ENCODE results near the gene DNAH14. TPM values are rescaled to one million over a fixed set of nuclear protein-coding genes. Genes with fewer than 3 reads are reported as not detected.

Gene DNAH14
- total and polyA plus RNA-seq, 2 of the 13 experiments (the other 11 are each of a cell fraction or from before 2014, with no cell fraction given): 4.5 to 27.5 TPM

GRCh38 chr1:225412803-225413351 lies 483.4 kb downstream of the DNAH14 start (continued):
- TF ChIP-seq ZNF276 (CRISPR knock-in tag; IDR thresholded peaks at IDR 0.05; ENCODE audit: low read depth) (no peak), ZNF577 (CRISPR knock-in tag; IDR thresholded peaks at IDR 0.05; ENCODE audit: borderline replicate concordance, low read depth) (no peak), ZNF225 (CRISPR knock-in tag; IDR thresholded peaks at IDR 0.05) (no peak), EEA1 (CRISPR knock-in tag; IDR thresholded peaks at IDR 0.05; ENCODE audit: borderline replicate concordance) (no peak), RXRB (CRISPR knock-in tag; IDR thresholded peaks at IDR 0.05; ENCODE audit: borderline replicate concordance) (0 out of 2 replicates have a peak, but pooled peaks have one; percentile 15), ZNF607 (CRISPR knock-in tag; IDR thresholded peaks at IDR 0.05; ENCODE audit: borderline replicate concordance) (no peak), ZNF713 (CRISPR knock-in tag; IDR thresholded peaks at IDR 0.05) (no peak), GLI4 (CRISPR knock-in tag; IDR thresholded peaks at IDR 0.05; ENCODE audit: borderline replicate concordance) (no peak), TAF1 (CRISPR knock-in tag; IDR thresholded peaks at IDR 0.05) (no peak), SP1 (IDR thresholded peaks at IDR 0.05) (no peak), SP1 (CRISPR knock-in tag; IDR thresholded peaks at IDR 0.05) (no peak), ETV5 (CRISPR knock-in tag; IDR thresholded peaks at IDR 0.05; ENCODE audit: borderline replicate concordance) (no peak), HNRNPUL1 (IDR thresholded peaks at IDR 0.05; ENCODE audit: low read depth, low read length) (peak; percentile 66; the same call in 1 of the 2 replicates), POLR2G (IDR thresholded peaks at IDR 0.05; ENCODE audit: low read depth, low read length) (no peak), JUNB (CRISPR knock-in tag; IDR thresholded peaks at IDR 0.05; ENCODE audit: borderline replicate concordance) (no peak), IRF1 (CRISPR knock-in tag; IDR thresholded peaks at IDR 0.05; ENCODE audit: low read depth) (no peak), ZBTB1 (CRISPR knock-in tag; IDR thresholded peaks at IDR 0.05; ENCODE audit: borderline replicate concordance) (no peak), USF2 (IDR thresholded peaks at IDR 0.05; ENCODE audit: low read depth, low read length) (no peak), USF2 (CRISPR knock-in tag; IDR thresholded peaks at IDR 0.05; ENCODE audit: borderline replicate concordance) (no peak), SOX6 (IDR thresholded peaks at IDR 0.05) (no peak), SOX6 (CRISPR knock-in tag; IDR thresholded peaks at IDR 0.05) (peak; percentile 49; the same call in 1 of the 2 replicates)
- TF ChIP-seq, protein P1, sequence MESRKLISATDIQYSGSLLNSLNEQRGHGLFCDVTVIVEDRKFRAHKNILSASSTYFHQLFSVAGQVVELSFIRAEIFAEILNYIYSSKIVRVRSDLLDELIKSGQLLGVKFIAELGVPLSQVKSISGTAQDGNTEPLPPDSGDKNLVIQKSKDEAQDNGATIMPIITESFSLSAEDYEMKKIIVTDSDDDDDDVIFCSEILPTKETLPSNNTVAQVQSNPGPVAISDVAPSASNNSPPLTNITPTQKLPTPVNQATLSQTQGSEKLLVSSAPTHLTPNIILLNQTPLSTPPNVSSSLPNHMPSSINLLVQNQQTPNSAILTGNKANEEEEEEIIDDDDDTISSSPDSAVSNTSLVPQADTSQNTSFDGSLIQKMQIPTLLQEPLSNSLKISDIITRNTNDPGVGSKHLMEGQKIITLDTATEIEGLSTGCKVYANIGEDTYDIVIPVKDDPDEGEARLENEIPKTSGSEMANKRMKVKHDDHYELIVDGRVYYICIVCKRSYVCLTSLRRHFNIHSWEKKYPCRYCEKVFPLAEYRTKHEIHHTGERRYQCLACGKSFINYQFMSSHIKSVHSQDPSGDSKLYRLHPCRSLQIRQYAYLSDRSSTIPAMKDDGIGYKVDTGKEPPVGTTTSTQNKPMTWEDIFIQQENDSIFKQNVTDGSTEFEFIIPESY (CRISPR knock-in tag; IDR thresholded peaks at IDR 0.05): no peak
- TF ChIP-seq, protein P2, sequence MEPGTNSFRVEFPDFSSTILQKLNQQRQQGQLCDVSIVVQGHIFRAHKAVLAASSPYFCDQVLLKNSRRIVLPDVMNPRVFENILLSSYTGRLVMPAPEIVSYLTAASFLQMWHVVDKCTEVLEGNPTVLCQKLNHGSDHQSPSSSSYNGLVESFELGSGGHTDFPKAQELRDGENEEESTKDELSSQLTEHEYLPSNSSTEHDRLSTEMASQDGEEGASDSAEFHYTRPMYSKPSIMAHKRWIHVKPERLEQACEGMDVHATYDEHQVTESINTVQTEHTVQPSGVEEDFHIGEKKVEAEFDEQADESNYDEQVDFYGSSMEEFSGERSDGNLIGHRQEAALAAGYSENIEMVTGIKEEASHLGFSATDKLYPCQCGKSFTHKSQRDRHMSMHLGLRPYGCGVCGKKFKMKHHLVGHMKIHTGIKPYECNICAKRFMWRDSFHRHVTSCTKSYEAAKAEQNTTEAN (CRISPR knock-in tag; conservative IDR thresholded peaks at IDR 0.05): no peak
